Heart left ventricle (tissue), 13 donors: ENCODE measurements around the gene ATAD1.

Experiments
- POLR2A ChIP-seq, 2 donors: fragments of 450-650 bp; IDR thresholded peaks; one replicate each; pipeline ENCODE4 v1.6.1; 2017; ENCODE audit warnings: antibody characterized with exemption in 2 of 2, mild to moderate bottlenecking in 2 of 2, moderate library complexity in 2 of 2
- TF ChIP-seq, protein P1 (sequence below), 12 donors: fragments of 200-600 bp; sonication (generic) in 4 of 12; IDR thresholded peaks; one replicate each; pipeline versions ENCODE4 v1.5.0 to v1.8.0; 2018 to 2022; ENCODE audit warnings: antibody characterized with exemption in 12 of 12, mild to moderate bottlenecking in 5 of 12
- donor health status: ischemic (EF 13 %, LVEDD 7.1; RV severe dilation, severe dysfunction).
- donor health status: DM: no; HTN: yes; CAD: no.
- donor health status: DM: no; HTN: no; CAD: no.
- donor health status: ischemic (EF 25% LVEDD 6.9; RV normal size, moderate dysfunction).
- donor health status: ischemic (EF 25% LVEDD 5.7; RV mildly dilated, moderate dysfunction).
- donor health status: ischemic (EF 35%, LVEDD 5.7; RV mildly dilated, moderate dysfunction).
- donor health status: nonischemic (EF 11% LVEDD 7.7; RV severe dilation, severe dysfunction).
- donor health status: DM: yes; HTN: yes; CAD: no.
- donor health status: PGD.
- donor health status: ischemic (EF 29% LVEDD 5.4; RV normal size, mild dysfunction).
- donor health status: nonischemic (EF 23%, LVEDD 6.1; RV moderate dilation, normal function).

DNA sequence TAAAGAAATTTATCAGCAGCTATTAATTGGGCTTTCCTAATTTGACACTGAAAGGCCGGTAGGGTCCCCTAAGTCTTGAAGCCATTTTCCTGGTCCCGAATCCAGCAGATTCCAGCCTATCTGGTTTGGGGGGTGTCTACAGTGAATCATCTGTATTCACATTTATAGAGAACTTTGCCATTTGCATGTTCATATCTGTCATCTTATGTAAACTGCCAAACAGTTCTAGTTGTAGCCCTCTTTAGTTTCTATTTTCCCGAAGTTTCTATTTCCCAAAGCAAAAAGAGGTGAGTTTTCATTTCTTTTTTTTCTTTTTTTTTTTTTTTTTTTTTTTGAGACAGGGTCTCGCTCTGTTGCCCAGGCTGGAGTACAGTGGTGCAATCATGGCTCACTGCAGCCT, 110.8 kb downstream of the ATAD1 start:
- TF ChIP-seq, protein P1, sequence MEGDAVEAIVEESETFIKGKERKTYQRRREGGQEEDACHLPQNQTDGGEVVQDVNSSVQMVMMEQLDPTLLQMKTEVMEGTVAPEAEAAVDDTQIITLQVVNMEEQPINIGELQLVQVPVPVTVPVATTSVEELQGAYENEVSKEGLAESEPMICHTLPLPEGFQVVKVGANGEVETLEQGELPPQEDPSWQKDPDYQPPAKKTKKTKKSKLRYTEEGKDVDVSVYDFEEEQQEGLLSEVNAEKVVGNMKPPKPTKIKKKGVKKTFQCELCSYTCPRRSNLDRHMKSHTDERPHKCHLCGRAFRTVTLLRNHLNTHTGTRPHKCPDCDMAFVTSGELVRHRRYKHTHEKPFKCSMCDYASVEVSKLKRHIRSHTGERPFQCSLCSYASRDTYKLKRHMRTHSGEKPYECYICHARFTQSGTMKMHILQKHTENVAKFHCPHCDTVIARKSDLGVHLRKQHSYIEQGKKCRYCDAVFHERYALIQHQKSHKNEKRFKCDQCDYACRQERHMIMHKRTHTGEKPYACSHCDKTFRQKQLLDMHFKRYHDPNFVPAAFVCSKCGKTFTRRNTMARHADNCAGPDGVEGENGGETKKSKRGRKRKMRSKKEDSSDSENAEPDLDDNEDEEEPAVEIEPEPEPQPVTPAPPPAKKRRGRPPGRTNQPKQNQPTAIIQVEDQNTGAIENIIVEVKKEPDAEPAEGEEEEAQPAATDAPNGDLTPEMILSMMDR (IDR thresholded peaks at IDR 0.05), result no peak
- no peak for TF ChIP-seq POLR2A (IDR thresholded peaks at IDR 0.05)
